Natural killer cell (primary cell): Measurements from ENCODE around the gene SPTLC3. TPM values are rescaled to one million over a fixed set of nuclear protein-coding genes. Genes with fewer than 3 reads are reported as not detected.

Source experiments
- ATAC-seq, 3 donors: fragments of 150-1000 bp in 2 of 3; fragments of 200-7000 bp in 1 of 3; cut with Tn5 transposase; 1 replicate in 1 of 3; 2 replicates in 2 of 3; pipeline ENCODE4 v1.10.0; 2021; ENCODE audit warnings: mild to moderate bottlenecking in 2 of 3, moderate library complexity in 2 of 3
- DNase-seq, 2 donors: peaks; one replicate each; pipeline versions ENCODE4 v3.0.0 to v3.0.0-alpha.2; 2013 to 2021; ENCODE audit warnings: mixed read lengths in 1 of 2
- H3K27ac ChIP-seq: one replicate; pipeline ENCODE4 v1.5.1; 2013; ENCODE audit warnings: mild to moderate bottlenecking, low read length
- H3K27me3 ChIP-seq: one replicate; pipeline ENCODE4 v1.6.1; 2013; ENCODE audit warnings: low read length; ENCODE audit not compliant: control insufficient read depth, insufficient read depth
- H3K36me3 ChIP-seq: one replicate; pipeline ENCODE4 v1.6.1; 2013; ENCODE audit warnings: low read length; ENCODE audit not compliant: control insufficient read depth, insufficient read depth
- H3K4me1 ChIP-seq: one replicate; pipeline ENCODE4 v1.6.1; 2013; ENCODE audit warnings: low read length; ENCODE audit not compliant: control insufficient read depth, insufficient read depth
- H3K4me3 ChIP-seq: one replicate; pipeline ENCODE4 v1.5.1; 2013; ENCODE audit warnings: low read length
- H3K9me3 ChIP-seq: one replicate; pipeline ENCODE4 v1.6.1; 2013; ENCODE audit warnings: low read length; ENCODE audit not compliant: control insufficient read depth, insufficient read depth
- H3K27ac Mint-ChIP-seq, 2 donors: one replicate each; pipeline ENCODE4 v1.8.0; 2022; ENCODE audit warnings: mild to moderate bottlenecking in 2 of 2, mixed read lengths in 2 of 2, moderate library complexity in 1 of 2
- H3K27me3 Mint-ChIP-seq, 2 donors: one replicate each; pipeline ENCODE4 v1.8.0; 2022; ENCODE audit warnings: low read depth in 2 of 2, mixed read lengths in 2 of 2
- H3K36me3 Mint-ChIP-seq: one replicate; pipeline ENCODE4 v1.8.0; 2022; ENCODE audit warnings: mixed read lengths
- H3K4me1 Mint-ChIP-seq, 2 donors: one replicate each; pipeline ENCODE4 v1.8.0; 2022; ENCODE audit warnings: mixed read lengths in 2 of 2
- H3K4me3 Mint-ChIP-seq: one replicate; pipeline ENCODE4 v1.8.0; 2022; ENCODE audit warnings: mild to moderate bottlenecking, moderate library complexity, mixed read lengths
- H3K9me3 Mint-ChIP-seq, 2 donors: one replicate each; pipeline ENCODE4 v1.8.0; 2022; ENCODE audit warnings: mixed read lengths in 2 of 2
- WGBS: methylation state at CpG from one replicate; pipeline ENCODE4 v1.1.7; 2013; ENCODE audit warnings: missing lambda C conversion rate; ENCODE audit not compliant: insufficient coverage; 5-methylcytosine and 5-hydroxymethylcytosine counted together
- intact Hi-C: fragments of 100-400 bp; cut with micrococcal nuclease; formaldehyde crosslinking; loops from one replicate; pipeline ENCODE4 v1.14.2; 2022
- total RNA-seq, 4 donors: library from RNA; stranded (reverse); fragments of 120-200 nt in 1 of 4; gene quantifications; one replicate each; pipeline versions ENCODE4 v1.2.3 to v1.2.4, GENCODE V29; 2013 to 2022
- TF ChIP-seq, protein P1 (sequence below): fragments of 200-600 bp; IDR thresholded peaks from one replicate; pipeline ENCODE4 v1.8.0; 2022; ENCODE audit warnings: antibody characterized with exemption

Gene SPTLC3
- total RNA-seq, 3 donors from 2014 or later (not counting 1 experiment from before 2014, with no cell fraction given), result 1.5 to 4.6 (median 1.9) TPM

DNA sequence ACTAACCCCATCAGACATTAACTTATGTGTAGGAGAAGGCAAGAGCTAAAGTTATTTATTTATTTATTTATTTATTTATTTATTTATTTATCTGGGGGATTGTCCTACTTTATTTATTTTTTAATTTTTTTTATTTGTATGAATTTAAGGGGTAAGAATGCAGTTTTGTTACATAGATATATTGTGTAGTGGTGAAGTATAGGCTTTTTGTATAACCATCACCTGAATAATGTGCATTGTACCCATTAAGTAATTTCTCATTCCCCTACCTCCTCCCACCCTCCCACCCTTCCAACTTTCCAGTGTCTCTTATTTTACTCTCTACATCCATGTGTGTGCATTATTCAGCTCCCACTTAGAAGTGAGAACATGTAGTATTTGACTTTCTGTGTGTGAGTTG is 51.6 kb downstream of the SPTLC3 start:
- Mint-ChIP-seq H3K4me3 (no peak overlapping the region), H3K36me3 (no peaks in the 10 kb centered on the region), H3K4me1 (no peaks in the 10 kb centered on the region), H3K27me3 (no peaks in the 10 kb centered on the region), H3K9me3 (no peaks in the 10 kb centered on the region), H3K27ac (no peak overlapping the region)
- H3K27me3 ChIP-seq, result no peaks in the 10 kb centered on the region
- TF ChIP-seq, protein P1, sequence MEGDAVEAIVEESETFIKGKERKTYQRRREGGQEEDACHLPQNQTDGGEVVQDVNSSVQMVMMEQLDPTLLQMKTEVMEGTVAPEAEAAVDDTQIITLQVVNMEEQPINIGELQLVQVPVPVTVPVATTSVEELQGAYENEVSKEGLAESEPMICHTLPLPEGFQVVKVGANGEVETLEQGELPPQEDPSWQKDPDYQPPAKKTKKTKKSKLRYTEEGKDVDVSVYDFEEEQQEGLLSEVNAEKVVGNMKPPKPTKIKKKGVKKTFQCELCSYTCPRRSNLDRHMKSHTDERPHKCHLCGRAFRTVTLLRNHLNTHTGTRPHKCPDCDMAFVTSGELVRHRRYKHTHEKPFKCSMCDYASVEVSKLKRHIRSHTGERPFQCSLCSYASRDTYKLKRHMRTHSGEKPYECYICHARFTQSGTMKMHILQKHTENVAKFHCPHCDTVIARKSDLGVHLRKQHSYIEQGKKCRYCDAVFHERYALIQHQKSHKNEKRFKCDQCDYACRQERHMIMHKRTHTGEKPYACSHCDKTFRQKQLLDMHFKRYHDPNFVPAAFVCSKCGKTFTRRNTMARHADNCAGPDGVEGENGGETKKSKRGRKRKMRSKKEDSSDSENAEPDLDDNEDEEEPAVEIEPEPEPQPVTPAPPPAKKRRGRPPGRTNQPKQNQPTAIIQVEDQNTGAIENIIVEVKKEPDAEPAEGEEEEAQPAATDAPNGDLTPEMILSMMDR, result no peak
- intact Hi-C loops, result no loop called here
- no peaks in the 10 kb centered on the region for H3K36me3 ChIP-seq
- ATAC-seq, result no peak
- DNase-seq, result no peak
- H3K4me1 ChIP-seq, result no peaks in the 10 kb centered on the region
- no peak overlapping the region for H3K27ac ChIP-seq
- H3K4me3 ChIP-seq, result no peak overlapping the region
- H3K9me3 ChIP-seq, result no peaks in the 10 kb centered on the region

DNA sequence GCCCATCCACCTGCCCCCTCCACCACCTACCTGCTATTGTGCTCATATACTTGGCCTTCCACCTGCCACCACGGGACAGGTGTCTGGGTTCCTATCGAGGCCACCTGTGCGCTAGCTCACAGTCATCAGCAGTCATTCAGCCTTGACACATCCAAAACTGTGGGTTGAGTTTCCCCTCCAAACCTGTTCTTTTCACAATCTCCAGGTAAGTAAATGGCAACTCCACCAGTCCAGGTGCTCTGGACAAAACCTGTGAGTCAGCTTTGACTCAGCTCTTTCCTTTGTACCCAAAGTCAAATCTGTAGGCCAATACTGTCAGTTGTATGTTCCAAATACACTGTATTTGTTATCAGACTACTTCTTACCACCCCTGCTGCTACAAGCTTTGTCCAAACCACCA is 52.6 kb downstream of the SPTLC3 start:
- Histone ChIP-seq H3K4me3 (no peak overlapping the region), H3K9me3 (no peaks in the 10 kb centered on the region), H3K4me1 (no peaks in the 10 kb centered on the region), H3K27me3 (no peaks in the 10 kb centered on the region), H3K27ac (no peak overlapping the region), H3K36me3 (no peaks in the 10 kb centered on the region)
- Mint-ChIP-seq H3K36me3 (peaks cover 2% of the 10 kb centered on the region), H3K4me1 (no peaks in the 10 kb centered on the region), H3K9me3 (no peaks in the 10 kb centered on the region), H3K27ac (no peak overlapping the region), H3K4me3 (no peak overlapping the region), H3K27me3 (no peaks in the 10 kb centered on the region)
- WGBS, result 87% methylated on average over 3 of the region's 3 CpGs
- ATAC-seq (no peak), DNase-seq (no peak)
- TF ChIP-seq, protein P1, result no peak
- intact Hi-C loops, result no loop called here

DNA sequence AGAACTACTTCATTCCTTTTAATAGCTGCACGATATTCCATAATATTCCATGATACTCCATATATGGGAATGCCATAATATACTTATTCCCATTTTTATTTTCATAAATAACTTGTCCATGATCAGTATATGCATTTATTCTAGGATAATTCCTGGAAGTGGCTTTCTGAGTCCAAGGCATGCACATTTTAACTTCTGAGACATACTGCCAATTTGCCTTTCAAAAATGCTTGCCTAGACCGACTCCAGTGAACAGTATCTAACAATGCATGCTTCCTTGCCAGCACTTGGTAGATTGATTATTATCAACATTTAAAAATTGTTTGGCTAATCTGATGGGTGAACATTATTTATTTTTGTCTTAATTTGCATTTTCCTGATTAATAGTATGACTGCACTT is 54.0 kb downstream of the SPTLC3 start:
- WGBS, result 68% methylated on average over 2 of the region's 2 CpGs
- Histone ChIP-seq H3K27ac (no peak overlapping the region), H3K4me3 (no peak overlapping the region), H3K9me3 (no peaks in the 10 kb centered on the region), H3K4me1 (no peaks in the 10 kb centered on the region), H3K36me3 (no peaks in the 10 kb centered on the region), H3K27me3 (no peaks in the 10 kb centered on the region)
- no peak overlapping the region for H3K27ac Mint-ChIP-seq
- ATAC-seq (no peak), DNase-seq (no peak)
- no peaks in the 10 kb centered on the region for H3K4me1 Mint-ChIP-seq
- H3K36me3 Mint-ChIP-seq, result peaks cover 6% of the 10 kb centered on the region
- no peak overlapping the region for H3K4me3 Mint-ChIP-seq
- H3K9me3 Mint-ChIP-seq, result peaks cover 2 to 3% of the 10 kb centered on the region in 2 donors
- intact Hi-C loops, result no loop called here
- no peaks in the 10 kb centered on the region for H3K27me3 Mint-ChIP-seq
- TF ChIP-seq, protein P1, result no peak

DNA sequence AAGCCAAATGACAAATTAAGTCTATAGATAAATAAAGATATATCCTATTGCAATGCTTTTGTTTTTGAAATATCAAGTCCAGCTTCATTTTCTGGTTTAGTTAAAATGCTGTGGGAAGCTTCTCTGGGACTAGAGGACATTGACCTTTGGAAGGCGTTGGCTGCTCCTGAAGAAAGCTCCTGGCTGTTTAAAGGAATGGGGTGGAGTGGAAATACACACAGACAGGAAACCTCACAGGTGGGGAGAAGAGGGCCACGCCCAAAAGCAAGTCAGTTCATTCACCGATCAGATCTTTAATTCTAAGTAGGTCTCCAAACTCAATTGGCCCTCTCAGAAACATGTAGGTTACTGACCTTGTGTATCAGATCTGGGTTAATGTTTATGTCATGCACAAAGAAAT is 59.6 kb downstream of the SPTLC3 start:
- Mint-ChIP-seq H3K27me3 (peaks cover 0 to 2% of the 10 kb centered on the region in 2 donors), H3K4me1 (no peaks in the 10 kb centered on the region), H3K36me3 (peaks cover 6% of the 10 kb centered on the region), H3K27ac (no peak overlapping the region), H3K4me3 (no peak overlapping the region), H3K9me3 (peaks cover 2 to 3% of the 10 kb centered on the region in 2 donors)
- no peak for DNase-seq
- WGBS, result 70% methylated on average over 3 of the region's 3 CpGs
- Histone ChIP-seq H3K4me3 (no peak overlapping the region), H3K36me3 (no peaks in the 10 kb centered on the region), H3K27me3 (no peaks in the 10 kb centered on the region), H3K9me3 (no peaks in the 10 kb centered on the region), H3K27ac (no peak overlapping the region), H3K4me1 (no peaks in the 10 kb centered on the region)
- ATAC-seq, result no peak
- TF ChIP-seq, protein P1, result no peak
- intact Hi-C loops, result no loop called here
